Tibial artery (tissue), 4 donors: ENCODE results near the gene TRIM3.

ENCODE experiments used
- DNase-seq, 2 donors: peaks; one replicate each; pipeline ENCODE4 v3.0.0-alpha.2; 2019
- H3K27ac ChIP-seq, 2 donors: fragments of 200-600 bp; sonication (generic) in 1 of 2; 1 replicate in 1 of 2; 2 replicates in 1 of 2; pipeline ENCODE4 v1.5.1; 2018 to 2019; ENCODE audit warnings: mild to moderate bottlenecking in 1 of 2
- H3K27me3 ChIP-seq, 2 donors: fragments of 200-600 bp; sonication (generic) in 1 of 2; one replicate each; pipeline versions ENCODE4 v1.5.1 to v1.6.0; 2016 to 2019
- H3K36me3 ChIP-seq, 3 donors: fragments of 200-600 bp; sonication (generic) in 2 of 3; one replicate each; pipeline ENCODE4 v1.5.1; 2016 to 2019; ENCODE audit warnings: mild to moderate bottlenecking in 2 of 3
- H3K4me1 ChIP-seq, 4 donors: fragments of 200-600 bp; sonication (generic) in 2 of 4; 1 replicate in 3 of 4; 2 replicates in 1 of 4; pipeline ENCODE4 v1.5.1; 2016 to 2019
- H3K4me3 ChIP-seq, 2 donors: fragments of 200-600 bp; sonication (generic) in 1 of 2; 1 replicate in 1 of 2; 2 replicates in 1 of 2; pipeline ENCODE4 v1.5.1; 2018 to 2019; ENCODE audit warnings: mild to moderate bottlenecking in 2 of 2
- H3K9me3 ChIP-seq, 3 donors: fragments of 200-600 bp; sonication (generic) in 1 of 3; one replicate each; pipeline ENCODE4 v1.5.1; 2016 to 2019
- intact Hi-C: fragments of 100-400 bp; cut with DNase I; formaldehyde crosslinking; loops from one replicate; pipeline ENCODE4 v1.15.0; 2023; ENCODE audit warnings: low total_unique reads
- TF ChIP-seq, protein P1 (sequence below), 2 experiments: fragments of 200-600 bp in 1 of 2; fragments of 450-650 bp in 1 of 2; IDR thresholded peaks; one replicate each; pipeline ENCODE4 v1.5.1; 2017 to 2019; ENCODE audit warnings: antibody characterized with exemption in 2 of 2, mild to moderate bottlenecking in 1 of 2, moderate library complexity in 1 of 2

The TRIM3 gene

DNA sequence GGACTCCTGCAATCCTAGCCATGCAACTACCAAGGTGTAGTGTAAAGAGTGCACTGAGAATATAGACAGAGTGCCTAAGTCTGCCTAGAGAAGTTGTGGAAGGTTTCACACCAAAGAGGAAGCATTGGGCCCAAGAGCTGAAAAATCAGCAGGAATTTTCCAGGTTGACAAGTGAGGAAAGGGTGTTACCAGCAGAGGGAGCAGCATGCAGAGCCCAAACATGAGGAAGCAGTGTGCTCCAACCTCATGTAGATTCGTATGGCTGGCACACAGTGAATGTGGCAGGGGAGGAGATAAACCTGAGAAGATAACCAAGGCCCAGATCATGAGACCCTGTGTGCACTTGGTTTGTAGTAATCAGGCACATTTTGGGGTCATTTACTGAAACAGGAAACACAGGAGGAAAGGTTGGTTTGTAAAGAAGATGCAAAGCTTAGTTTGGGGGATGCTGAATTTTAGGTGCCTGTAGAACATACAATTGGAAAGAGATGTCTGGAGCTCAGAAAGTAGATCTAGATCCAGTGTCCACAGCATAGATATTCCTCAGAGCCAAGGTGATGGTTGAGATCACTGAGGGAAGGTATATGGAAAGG, 34.7 kb downstream of the TRIM3 start:
- Histone ChIP-seq H3K4me3 (no peak overlapping the region), H3K4me1 (peaks cover 0 to 22% (median 6%) of the 10 kb centered on the region in 4 donors), H3K9me3 (no peaks in the 10 kb centered on the region), H3K27ac (no peak overlapping the region), H3K36me3 (no peaks in the 10 kb centered on the region), H3K27me3 (no peaks in the 10 kb centered on the region)
- DNase-seq: peak in 1 of 2 donors; percentile 41
- TF ChIP-seq, protein P1, sequence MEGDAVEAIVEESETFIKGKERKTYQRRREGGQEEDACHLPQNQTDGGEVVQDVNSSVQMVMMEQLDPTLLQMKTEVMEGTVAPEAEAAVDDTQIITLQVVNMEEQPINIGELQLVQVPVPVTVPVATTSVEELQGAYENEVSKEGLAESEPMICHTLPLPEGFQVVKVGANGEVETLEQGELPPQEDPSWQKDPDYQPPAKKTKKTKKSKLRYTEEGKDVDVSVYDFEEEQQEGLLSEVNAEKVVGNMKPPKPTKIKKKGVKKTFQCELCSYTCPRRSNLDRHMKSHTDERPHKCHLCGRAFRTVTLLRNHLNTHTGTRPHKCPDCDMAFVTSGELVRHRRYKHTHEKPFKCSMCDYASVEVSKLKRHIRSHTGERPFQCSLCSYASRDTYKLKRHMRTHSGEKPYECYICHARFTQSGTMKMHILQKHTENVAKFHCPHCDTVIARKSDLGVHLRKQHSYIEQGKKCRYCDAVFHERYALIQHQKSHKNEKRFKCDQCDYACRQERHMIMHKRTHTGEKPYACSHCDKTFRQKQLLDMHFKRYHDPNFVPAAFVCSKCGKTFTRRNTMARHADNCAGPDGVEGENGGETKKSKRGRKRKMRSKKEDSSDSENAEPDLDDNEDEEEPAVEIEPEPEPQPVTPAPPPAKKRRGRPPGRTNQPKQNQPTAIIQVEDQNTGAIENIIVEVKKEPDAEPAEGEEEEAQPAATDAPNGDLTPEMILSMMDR (IDR thresholded peaks at IDR 0.05): peak; percentile 47 to 53
- intact Hi-C loops: no loop called here

DNA sequence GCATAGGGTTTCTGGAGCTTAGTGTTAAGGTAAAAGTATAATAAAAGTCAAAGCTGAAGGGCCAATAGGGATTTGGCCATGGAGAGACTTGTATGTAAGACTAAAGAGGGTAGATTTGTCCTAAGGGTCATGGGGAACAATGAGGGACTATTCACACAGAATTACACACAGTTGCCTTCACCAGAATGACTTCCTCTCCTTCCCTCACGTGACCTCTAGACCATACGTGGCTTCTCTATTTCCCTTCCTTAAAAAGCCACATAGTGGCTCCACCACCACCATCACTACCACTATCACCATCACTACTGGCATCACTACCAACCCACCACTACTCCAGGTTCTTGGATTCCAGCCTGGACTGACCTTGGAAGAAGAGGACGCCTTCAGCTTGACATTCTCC, 35.7 kb downstream of the TRIM3 start:
- peaks cover 0 to 22% (median 6%) of the 10 kb centered on the region in 4 donors for H3K4me1 ChIP-seq
- H3K36me3 ChIP-seq: no peaks in the 10 kb centered on the region
- H3K27me3 ChIP-seq: no peaks in the 10 kb centered on the region
- TF ChIP-seq, protein P1 (IDR thresholded peaks at IDR 0.05): no peak
- no peak overlapping the region for H3K4me3 ChIP-seq
- intact Hi-C loops: no loop called here
- no peaks in the 10 kb centered on the region for H3K9me3 ChIP-seq
- no peak for DNase-seq
- no peak overlapping the region for H3K27ac ChIP-seq

DNA sequence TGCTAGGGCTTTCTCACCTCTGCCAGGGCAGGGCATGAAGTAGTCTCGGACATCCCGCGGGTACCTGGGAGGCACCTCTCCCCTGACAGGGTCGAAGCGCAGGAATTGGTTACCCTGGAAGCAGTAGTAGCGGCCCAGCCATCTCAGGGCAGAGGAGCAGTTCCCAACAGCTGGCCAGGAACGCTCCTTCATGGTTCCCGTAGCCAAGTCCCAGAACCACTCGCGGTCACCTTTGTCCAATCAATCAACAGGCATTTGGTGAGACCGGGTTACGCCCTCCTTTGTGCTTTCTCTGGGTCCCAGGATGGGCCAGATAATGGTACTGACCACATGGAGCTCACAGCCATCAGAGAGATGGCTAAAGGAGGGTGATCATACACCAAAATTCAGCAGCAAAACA, 36.3 kb downstream of the TRIM3 start:
- Histone ChIP-seq H3K4me3 (no peak overlapping the region), H3K27ac (no peak overlapping the region), H3K4me1 (peaks cover 0 to 18% (median 4%) of the 10 kb centered on the region in 4 donors), H3K9me3 (no peaks in the 10 kb centered on the region), H3K27me3 (no peaks in the 10 kb centered on the region), H3K36me3 (no peaks in the 10 kb centered on the region)
- TF ChIP-seq, protein P1 (IDR thresholded peaks at IDR 0.05): no peak
- intact Hi-C loops: no loop called here
- no peak for DNase-seq

DNA sequence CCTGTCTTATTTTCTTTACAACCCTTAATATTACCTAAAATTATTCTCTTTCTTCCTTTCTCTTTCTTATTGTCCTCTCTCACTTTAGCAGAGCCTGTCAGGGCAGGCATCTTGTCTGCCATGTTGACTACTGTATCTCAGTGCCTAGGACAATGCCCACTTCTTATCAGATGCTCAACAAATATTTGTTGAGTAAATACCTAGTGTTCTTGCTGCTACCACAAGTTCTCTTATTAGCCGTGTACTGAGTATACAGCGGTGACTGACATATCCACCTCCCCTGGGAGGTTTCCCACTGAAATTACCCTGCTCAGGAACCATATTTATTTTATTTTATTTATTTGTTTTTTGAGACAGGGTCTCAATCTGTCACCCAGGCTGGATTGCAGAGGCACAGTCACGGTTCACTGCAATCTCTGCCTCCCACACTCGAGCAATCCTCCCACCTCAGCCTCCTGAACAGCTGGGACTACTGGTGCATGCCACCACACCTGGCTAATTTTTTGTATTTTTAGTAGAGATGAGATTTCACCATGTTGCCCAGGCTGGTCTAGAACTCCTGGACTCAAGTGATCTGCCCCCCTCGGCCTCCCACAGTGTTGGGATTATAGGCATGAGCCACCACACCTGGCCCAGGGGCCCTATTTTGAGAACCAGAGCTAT, 39.6 kb downstream of the TRIM3 start:
- peaks cover 0 to 5% (median 0%) of the 10 kb centered on the region in 4 donors for H3K4me1 ChIP-seq
- no peaks in the 10 kb centered on the region for H3K9me3 ChIP-seq
- TF ChIP-seq, protein P1 (IDR thresholded peaks at IDR 0.05): no peak
- intact Hi-C loops: loop anchor here (2.0 kb wide), 1 partner anchor 59 kb away; no protein-coding TSS in a partner anchor
- no peaks in the 10 kb centered on the region for H3K36me3 ChIP-seq
- H3K4me3 ChIP-seq: no peak overlapping the region
- no peak overlapping the region for H3K27ac ChIP-seq
- DNase-seq: no peak
- H3K27me3 ChIP-seq: no peaks in the 10 kb centered on the region

DNA sequence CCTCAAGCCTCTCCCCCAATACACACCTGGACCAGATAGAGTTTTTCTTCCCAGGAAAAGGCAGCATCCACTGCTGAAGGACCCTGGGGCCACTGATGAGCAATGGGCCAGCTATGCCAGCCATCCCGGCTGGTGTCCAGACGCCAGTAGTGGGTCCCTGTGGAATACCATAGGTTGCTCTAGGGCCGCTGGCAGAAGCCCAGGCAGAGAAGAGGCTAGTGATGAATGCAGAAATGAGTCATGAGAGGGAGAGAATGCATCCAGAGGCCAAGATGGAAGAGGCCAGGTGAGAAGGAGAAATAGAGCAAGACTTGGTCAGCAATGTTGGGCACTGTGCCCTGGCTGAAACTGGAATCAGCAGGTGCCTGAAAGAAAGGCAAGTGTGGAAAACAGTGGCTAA, 41.9 kb downstream of the TRIM3 start:
- intact Hi-C loops: loop anchor here (2.0 kb wide), 1 partner anchor 57 kb away; no protein-coding TSS in a partner anchor
- TF ChIP-seq, protein P1 (IDR thresholded peaks at IDR 0.05): no peak
- no peaks in the 10 kb centered on the region for H3K27me3 ChIP-seq
- H3K4me3 ChIP-seq: no peak overlapping the region
- H3K4me1 ChIP-seq: peaks cover 0 to 5% (median 0%) of the 10 kb centered on the region in 4 donors
- no peaks in the 10 kb centered on the region for H3K36me3 ChIP-seq
- no peaks in the 10 kb centered on the region for H3K9me3 ChIP-seq
- H3K27ac ChIP-seq: no peak overlapping the region
- DNase-seq: no peak
